HepG2 (cell line): ENCODE measurements around the gene ACAD11. TPM values are rescaled to one million over a fixed set of nuclear protein-coding genes. Genes with fewer than 3 reads are reported as not detected.
"Not testable (repeated sequence)": the region's sequence is repeated elsewhere in the genome, so short reads cannot be mapped to it uniquely, and the experiment has no call there.

Experiments
- ATAC-seq: fragments of 200-7000 bp; cut with Tn5 transposase; 3 replicates; pipeline ENCODE4 v1.9.1; 2020; ENCODE audit warnings: mild to moderate bottlenecking, moderate library complexity
- BruUV-seq: library from RNA; stranded (reverse); fragments of 400-500 nt; replicated peaks from 2 replicates; lab custom pipeline; 2021; lab: Mats Ljungman, UMichigan
- CTCF ChIA-PET: fragments of 300-600 bp; formaldehyde crosslinking; extraction: SDS; loops from one replicate; lab custom pipeline; 2021; ENCODE audit warnings: low total read pairs, inconsistent platforms, low intra/inter-chr PET ratio; lab: Yijun Ruan, JAX
- POLR2A ChIA-PET: fragments of 350-600 bp; sonication (Branson Sonifier 250); formaldehyde crosslinking; loops from one replicate; lab custom pipeline; 2020; ENCODE audit warnings: antibody characterized with exemption, inconsistent platforms; lab: Yijun Ruan, JAX
- DNase-seq: peaks from one replicate; pipeline ENCODE4 v3.0.0-alpha.2; 2015; ENCODE audit warnings: low spot score
- FAIRE-seq: peaks from 3 replicates; lab custom pipeline; 2011; peaks lifted over from hg19 to GRCh38; lab: Jason Lieb, UNC
- H2AFZ ChIP-seq: one replicate; pipeline ENCODE4 v1.6.1; 2011; ENCODE audit warnings: low read length, inconsistent platforms
- H3K27ac ChIP-seq: fragments of 300-600 bp; 3 replicates; pipeline ENCODE4 v1.8.0; 2011; ENCODE audit warnings: mixed run types, mild to moderate bottlenecking, mixed read lengths, low read length, inconsistent platforms; ENCODE audit not compliant: insufficient read depth; ENCODE audit errors: extremely low read length
- H3K27me3 ChIP-seq, 2 experiments: fragments of 200-600 bp in 1 of 2; 2 replicates in 1 of 2; 3 replicates in 1 of 2; pipeline versions ENCODE4 v1.6.0 to v1.8.0; 2011; ENCODE audit warnings: low read length in 2 of 2, mild to moderate bottlenecking in 2 of 2, moderate library complexity in 2 of 2, inconsistent platforms in 1 of 2; ENCODE audit not compliant: insufficient read depth in 2 of 2, control insufficient read depth in 1 of 2
- H3K36me3 ChIP-seq, 2 experiments: fragments of 200-600 bp in 1 of 2; replicated peaks in 1 of 2; 2 replicates in 1 of 2; 3 replicates in 1 of 2; pipeline versions ENCODE4 v1.5.1 to v1.8.0; 2011; ENCODE audit warnings: low read length in 2 of 2, inconsistent platforms in 1 of 2; ENCODE audit not compliant: insufficient read depth in 2 of 2, control insufficient read depth in 1 of 2
- H3K4me1 ChIP-seq: 2 replicates; pipeline ENCODE4 v1.5.1; 2012; ENCODE audit warnings: low read length, inconsistent platforms; ENCODE audit not compliant: insufficient read depth
- H3K4me2 ChIP-seq: 2 replicates; pipeline ENCODE4 v1.6.0; 2011; ENCODE audit warnings: low read depth, low read length, inconsistent platforms
- H3K4me3 ChIP-seq, 3 experiments: fragments of 200-600 bp in 1 of 3; sonication (generic), shearing (Covaris generic) in 1 of 3; replicated peaks in 1 of 3; 2 replicates each; pipeline ENCODE4 v1.5.1; 2011 to 2016; ENCODE audit warnings: low read length in 3 of 3, inconsistent platforms in 2 of 3, low read depth in 2 of 3, mild to moderate bottlenecking in 2 of 3, control low read depth in 1 of 3, mixed read lengths in 1 of 3; ENCODE audit not compliant: insufficient read depth in 1 of 3
- H3K79me2 ChIP-seq: one replicate; pipeline ENCODE4 v1.6.1; 2011; ENCODE audit warnings: low read length, inconsistent platforms; ENCODE audit not compliant: insufficient read depth
- H3K9ac ChIP-seq: 2 replicates; pipeline ENCODE4 v1.6.0; 2011; ENCODE audit warnings: mild to moderate bottlenecking, low read depth, low read length, inconsistent platforms; ENCODE audit not compliant: insufficient read depth
- H3K9me3 ChIP-seq: 2 replicates; pipeline ENCODE4 v1.5.1; 2012; ENCODE audit warnings: mild to moderate bottlenecking, low read length
- H4K20me1 ChIP-seq: 2 replicates; pipeline ENCODE4 v1.6.0; 2011; ENCODE audit warnings: inconsistent platforms, mild to moderate bottlenecking, low read length, moderate library complexity; ENCODE audit not compliant: insufficient read depth
- SKIL ChIP-seq: sonication (generic); formaldehyde crosslinking; IDR thresholded peaks from 2 replicates; pipeline ENCODE4 v1.8.0; 2022; ENCODE audit warnings: missing genetic modification reagents, mild to moderate bottlenecking, moderate library complexity, borderline replicate concordance
- ZBTB39 ChIP-seq: sonication (generic); formaldehyde crosslinking; IDR thresholded peaks from 2 replicates; pipeline ENCODE4 v1.5.0; 2020; ENCODE audit warnings: missing genetic modification reagents
- ZNF367 ChIP-seq: sonication (generic); formaldehyde crosslinking; IDR thresholded peaks from 2 replicates; pipeline ENCODE4 v1.4.0; 2020; ENCODE audit warnings: missing genetic modification reagents, borderline replicate concordance
- ZNF747 ChIP-seq: sonication (generic); formaldehyde crosslinking; IDR thresholded peaks from 2 replicates; pipeline ENCODE4 v1.8.1; 2023; ENCODE audit warnings: missing genetic modification reagents, mild to moderate bottlenecking, borderline replicate concordance
- WGBS: methylation state at CpG from one replicate; pipeline ENCODE4 v1.1.6; 2017; ENCODE audit warnings: low lambda C conversion rate; 5-methylcytosine and 5-hydroxymethylcytosine counted together
- in situ Hi-C: cut with HindIII; loops from 2 replicates; pipeline ENCODE4 v1.10.0; 2017; ENCODE audit warnings: low pct_unique_long_range_greater_than_20kb; ENCODE audit not compliant: extremely low pct_ligation_motif_present
- intact Hi-C: fragments of 100-400 bp; cut with micrococcal nuclease; formaldehyde crosslinking; loops from one replicate; pipeline ENCODE4 v1.10.0; 2022; ENCODE audit not compliant: unreplicated experiment
- polyA plus RNA-seq, 8 experiments: library from polyadenylated mRNA; depleted of rRNA in 3 of 8; stranded (reverse) in 7 of 8; unstranded in 1 of 8; fragments of >200 nt; fragmentation: Illumina TruSeq in 4 of 8; extraction: Trizol in 4 of 8; gene quantifications; 2 replicates each; pipeline versions ENCODE4 v1.2.1 to v1.2.3, GENCODE V29; 2011 to 2016; ENCODE audit warnings: low read depth in 4 of 8, missing spikeins in 1 of 8, mixed read lengths in 1 of 8; ENCODE audit not compliant: insufficient read depth in 1 of 8
- total RNA-seq, 5 experiments: library from RNA; depleted of rRNA; stranded (reverse); fragments of >200 nt; fragmentation: Illumina TruSeq; extraction: Trizol; gene quantifications; 2 replicates each; pipeline ENCODE4 v1.2.3, GENCODE V29; 2016; ENCODE audit warnings: low read depth in 1 of 5
- TF ChIP-seq, protein P1 (sequence below), 2 experiments: sonication (generic) in 1 of 2; formaldehyde crosslinking in 1 of 2; IDR thresholded peaks; 2 replicates each; pipeline versions ENCODE4 v1.4.0 to v1.6.1; 2016 to 2020; ENCODE audit warnings: borderline replicate concordance in 1 of 2, low read depth in 1 of 2, mild to moderate bottlenecking in 1 of 2, missing genetic modification reagents in 1 of 2

The ACAD11 gene
- total and polyA plus RNA-seq, 2 of the 13 experiments (the other 11 are each of a cell fraction or from before 2014, with no cell fraction given), result 30.6 to 56.9 TPM

- TF ChIP-seq, protein P1, sequence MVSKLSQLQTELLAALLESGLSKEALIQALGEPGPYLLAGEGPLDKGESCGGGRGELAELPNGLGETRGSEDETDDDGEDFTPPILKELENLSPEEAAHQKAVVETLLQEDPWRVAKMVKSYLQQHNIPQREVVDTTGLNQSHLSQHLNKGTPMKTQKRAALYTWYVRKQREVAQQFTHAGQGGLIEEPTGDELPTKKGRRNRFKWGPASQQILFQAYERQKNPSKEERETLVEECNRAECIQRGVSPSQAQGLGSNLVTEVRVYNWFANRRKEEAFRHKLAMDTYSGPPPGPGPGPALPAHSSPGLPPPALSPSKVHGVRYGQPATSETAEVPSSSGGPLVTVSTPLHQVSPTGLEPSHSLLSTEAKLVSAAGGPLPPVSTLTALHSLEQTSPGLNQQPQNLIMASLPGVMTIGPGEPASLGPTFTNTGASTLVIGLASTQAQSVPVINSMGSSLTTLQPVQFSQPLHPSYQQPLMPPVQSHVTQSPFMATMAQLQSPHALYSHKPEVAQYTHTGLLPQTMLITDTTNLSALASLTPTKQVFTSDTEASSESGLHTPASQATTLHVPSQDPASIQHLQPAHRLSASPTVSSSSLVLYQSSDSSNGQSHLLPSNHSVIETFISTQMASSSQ (IDR thresholded peaks at IDR 0.05; ENCODE audit: low read depth), result no peak
- TF ChIP-seq, protein P1 (CRISPR knock-in tag; IDR thresholded peaks at IDR 0.05; ENCODE audit: borderline replicate concordance), result no peak
- TF ChIP-seq SKIL (CRISPR knock-in tag) (no peak), ZNF747 (CRISPR knock-in tag) (no peak), ZNF367 (CRISPR knock-in tag) (no peak), ZBTB39 (CRISPR knock-in tag) (no peak)
Observed at GRCh38 chr3:132556508-132557159, 103.0 kb downstream of the ACAD11 start (continued).

GRCh38 chr3:132556036-132556386 is 103.6 kb downstream of the ACAD11 start:
- H3K79me2 ChIP-seq, H3K4me2 ChIP-seq, H3K9ac ChIP-seq, DNase-seq, POLR2A ChIA-PET, H2AFZ ChIP-seq, H3K4me3 ChIP-seq, H3K36me3 ChIP-seq, BruUV-seq, H3K4me1 ChIP-seq, CTCF ChIA-PET, ATAC-seq, intact Hi-C loops, H3K27ac ChIP-seq, H4K20me1 ChIP-seq, in situ Hi-C loops, FAIRE-seq, H3K9me3 ChIP-seq, H3K27me3 ChIP-seq: not testable (repeated sequence)
- 95% methylated on average over 3 of the region's 3 CpGs for WGBS
